OCI-M2 (cell line): ENCODE results near the gene PPP1R2.
"Not testable (repeated sequence)": the region's sequence is repeated elsewhere in the genome, so short reads cannot be mapped to it uniquely, and the experiment has no call there.

Experiments
- DNase-seq: peaks from one replicate; lab custom pipeline; 2025; ENCODE audit not compliant: unreplicated experiment; lab: John Stamatoyannopoulos, UW

The PPP1R2 gene

DNA sequence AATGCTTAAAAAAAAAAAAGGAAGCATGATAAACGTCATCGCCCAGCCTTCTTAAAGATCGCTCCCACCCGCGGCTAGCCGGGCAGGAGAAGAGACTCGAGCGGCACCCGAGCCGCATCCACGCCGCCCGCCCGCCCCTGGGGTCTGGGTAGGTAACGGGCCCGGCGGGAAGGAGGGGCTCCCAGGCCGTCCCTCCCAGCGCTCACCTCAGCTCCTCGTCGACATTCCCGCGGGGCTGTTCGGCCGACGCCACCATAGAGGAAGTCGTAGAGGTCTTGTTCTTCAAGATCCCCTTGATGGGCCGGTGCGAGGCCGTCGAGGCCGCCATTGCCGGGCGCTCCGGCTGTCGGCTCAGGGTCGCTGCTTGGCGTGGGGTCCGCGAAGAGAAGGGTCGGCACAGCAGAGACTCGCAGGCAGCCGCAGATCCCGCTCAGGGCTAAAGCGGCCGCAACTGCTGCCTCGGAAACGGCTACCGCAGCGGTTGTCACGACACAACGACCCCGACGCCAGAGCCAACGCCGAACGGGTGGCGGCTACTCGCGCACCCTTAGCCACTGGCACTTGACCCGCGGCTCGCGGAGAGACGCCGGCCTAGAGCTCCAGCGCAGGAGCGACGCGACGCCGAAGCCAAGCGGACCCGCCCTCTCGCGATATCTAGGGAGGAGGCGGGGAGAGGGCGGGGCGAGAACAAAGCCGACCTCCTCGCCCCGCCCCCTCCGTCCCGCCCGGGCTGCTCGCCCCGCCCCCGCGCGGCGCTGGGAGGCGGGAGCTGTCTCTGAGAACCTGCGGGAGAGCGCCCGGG, at the start of gene PPP1R2:
TSS of gene PPP1R2 (minus strand) at position 628 of the 802 bp plus-strand sequence. CDS start at position 328, 300 bp downstream.
- no peak for DNase-seq

DNA sequence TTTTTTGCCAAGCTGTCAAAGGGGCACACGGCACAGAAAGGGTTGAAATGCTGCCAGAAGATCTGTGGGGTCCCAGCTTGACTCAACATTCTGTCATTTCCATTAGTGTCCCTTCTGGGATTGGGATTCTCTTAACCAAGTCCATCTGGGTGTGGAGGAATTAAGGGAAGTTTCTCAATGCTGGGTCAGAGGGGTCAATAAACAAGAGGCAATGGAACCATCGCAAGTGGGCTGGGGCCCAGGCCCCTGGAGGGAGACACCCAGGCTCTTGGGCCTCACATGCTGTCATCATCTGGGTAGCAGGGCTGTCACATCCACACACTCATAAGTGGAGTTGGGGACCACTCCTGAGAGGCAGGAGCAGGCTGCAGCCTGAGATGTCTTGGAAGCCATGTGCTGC, 48.7 kb upstream of the PPP1R2 start:
- DNase-seq: no peak

GRCh38 chr3:195591220-195591619, 48.1 kb upstream of the PPP1R2 start:
- no peak for DNase-seq

DNA sequence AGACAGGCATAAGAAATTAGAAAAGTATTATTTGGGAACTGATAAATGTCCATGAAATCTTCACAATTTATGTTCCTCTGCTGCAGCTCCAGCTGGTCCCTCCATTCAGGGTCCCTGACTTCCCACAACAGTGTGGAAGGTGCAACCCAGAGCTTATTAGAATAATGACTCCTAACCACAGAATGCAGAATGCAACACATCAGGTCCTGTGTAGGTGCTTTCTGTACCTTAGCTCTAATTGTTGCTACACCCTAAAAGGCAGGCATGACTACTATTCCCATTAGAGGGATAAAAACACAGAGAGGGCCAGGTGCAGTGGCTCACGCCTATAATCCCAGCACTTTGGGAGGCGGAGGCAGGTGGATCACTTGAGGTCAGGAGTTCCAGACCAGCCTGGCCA, 47.3 kb upstream of the PPP1R2 start:
- DNase-seq: not testable (repeated sequence)

DNA sequence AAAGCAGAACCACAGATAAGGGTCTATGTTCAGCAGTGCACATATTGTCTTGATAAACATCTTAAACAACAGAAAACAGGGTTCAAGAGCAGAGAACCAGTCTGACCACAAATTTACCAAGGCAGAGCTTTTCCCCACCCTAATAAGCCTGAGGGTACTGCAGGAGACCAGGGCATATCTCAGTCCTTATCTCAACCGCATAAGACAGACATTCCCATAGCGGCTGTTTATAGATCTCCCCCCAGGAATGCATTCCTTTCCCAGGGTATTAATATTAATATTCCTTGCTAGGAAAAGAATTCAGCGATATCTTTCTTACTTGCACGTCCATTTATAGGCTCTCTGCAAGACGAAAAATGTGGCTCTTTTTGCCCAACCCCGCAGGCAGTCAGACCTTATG, 46.7 kb upstream of the PPP1R2 start:
- DNase-seq: not testable (repeated sequence)

DNA sequence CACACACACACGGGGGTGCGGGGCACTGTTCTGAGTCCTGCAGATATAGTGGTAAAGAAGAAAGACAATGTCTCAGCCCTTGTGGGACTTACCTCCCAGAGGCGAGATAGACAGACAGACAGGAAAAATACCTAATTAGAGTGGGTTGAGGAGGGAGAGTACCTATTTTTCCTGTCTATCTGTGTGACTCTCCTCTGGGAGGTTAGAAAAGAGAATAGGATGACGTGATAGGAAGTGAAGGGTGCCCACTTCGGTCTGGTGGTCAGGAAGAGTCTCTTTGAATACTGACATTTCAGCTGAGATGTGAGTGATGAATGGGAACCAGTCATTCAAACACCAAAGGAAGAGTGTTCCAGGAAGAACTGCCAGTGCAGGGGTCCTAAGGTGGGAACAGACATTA, 44.7 kb upstream of the PPP1R2 start:
- DNase-seq: no peak

DNA sequence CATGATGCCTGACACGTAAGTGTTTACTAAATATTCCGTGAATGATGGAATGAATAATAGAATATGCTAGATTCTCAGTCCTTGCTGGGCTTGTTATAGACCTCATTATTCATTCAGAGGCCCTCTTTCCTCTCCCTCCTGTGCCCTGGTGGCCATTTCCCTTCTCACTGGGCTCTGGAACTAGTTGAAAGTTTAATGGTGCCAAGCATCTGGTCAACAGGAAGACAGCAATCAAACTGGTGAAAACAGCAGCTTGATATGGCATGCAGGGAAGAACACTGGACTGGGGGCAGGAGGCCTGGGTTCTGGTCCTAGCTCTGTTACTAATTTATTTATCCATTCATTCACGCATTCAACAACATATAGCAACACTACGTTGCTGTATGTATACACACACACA, 44.3 kb upstream of the PPP1R2 start:
- no peak for DNase-seq

DNA sequence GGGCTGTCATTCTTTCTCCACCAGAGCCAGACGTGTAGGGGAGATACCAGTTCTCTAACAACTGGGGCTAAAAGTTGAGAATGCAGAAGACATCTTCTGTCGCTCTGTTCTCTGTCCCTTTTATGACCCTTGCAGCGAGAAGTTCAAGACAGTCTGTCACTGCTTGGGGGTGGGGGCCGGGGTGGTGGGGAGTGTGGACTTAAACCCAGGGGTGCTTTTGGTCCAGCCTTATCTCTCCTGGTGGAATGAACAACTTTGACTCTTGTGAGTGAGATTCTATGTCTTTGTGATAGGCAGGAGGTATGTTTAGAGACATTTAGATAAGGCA, 41.4 kb upstream of the PPP1R2 start:
- DNase-seq: no peak

- no peak for DNase-seq
Measured at GRCh38 chr3:195583831-195584542, 40.9 kb upstream of the PPP1R2 start, which contains the start of gene APOD. Gene APOD (minus strand): TSS chr3:195583940. CDS start chr3:195579461, 4,479 bp downstream.

GRCh38 chr3:195582947-195583346, 39.8 kb upstream of the PPP1R2 start:
- no peak for DNase-seq

- no peak for DNase-seq
Measured at GRCh38 chr3:195580744-195581443, 37.8 kb upstream of the PPP1R2 start.

DNA sequence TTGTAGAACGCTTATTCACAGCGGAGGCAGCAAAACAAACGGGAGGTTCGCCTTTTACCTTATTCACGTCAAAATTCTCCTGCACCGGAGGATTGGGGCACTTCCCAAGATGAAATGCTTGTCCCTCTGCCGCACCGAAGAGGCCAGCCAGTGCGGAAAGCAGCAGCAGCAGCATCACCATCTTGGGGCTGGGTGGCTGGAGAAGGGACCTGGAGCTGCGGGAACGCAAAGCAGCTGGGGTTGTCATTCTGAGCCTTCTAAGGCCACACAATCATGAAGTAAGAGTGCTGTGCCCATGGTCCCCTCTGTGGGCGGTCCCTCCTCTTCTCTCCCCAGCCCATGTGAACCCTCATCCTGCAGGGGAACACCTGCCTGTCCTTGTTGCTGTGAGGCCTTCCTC, 36.2 kb upstream of the PPP1R2 start:
- no peak for DNase-seq

GRCh38 chr3:195578565-195578964, 35.4 kb upstream of the PPP1R2 start:
- no peak for DNase-seq

- DNase-seq: no peak
Measured at GRCh38 chr3:195577645-195578177, 34.6 kb upstream of the PPP1R2 start.

GRCh38 chr3:195574497-195575304, 31.6 kb upstream of the PPP1R2 start:
- no peak for DNase-seq

- DNase-seq: no peak
Measured at GRCh38 chr3:195573611-195574496, 30.7 kb upstream of the PPP1R2 start.

GRCh38 chr3:195571361-195571760, 28.2 kb upstream of the PPP1R2 start:
- no peak for DNase-seq

DNA sequence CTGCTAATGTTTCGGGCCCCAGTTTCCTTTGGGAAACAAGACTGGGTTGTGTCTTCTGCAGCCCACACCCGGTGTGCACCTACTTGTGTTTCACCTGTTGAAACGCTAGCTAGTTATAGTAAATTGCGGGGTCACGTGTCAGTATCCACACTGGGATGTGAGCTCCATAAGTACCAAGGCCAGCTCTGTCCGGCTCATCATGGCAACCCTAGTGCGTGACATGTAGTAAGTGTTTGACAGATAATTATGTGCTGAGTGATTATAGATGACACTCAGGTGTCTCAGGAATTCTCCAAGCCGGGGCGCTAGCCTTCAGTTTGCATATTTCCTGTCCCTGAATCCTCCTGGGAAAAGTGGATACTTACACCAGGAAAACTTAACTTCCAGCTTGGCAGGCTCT, 27.8 kb upstream of the PPP1R2 start:
- DNase-seq: no peak

DNA sequence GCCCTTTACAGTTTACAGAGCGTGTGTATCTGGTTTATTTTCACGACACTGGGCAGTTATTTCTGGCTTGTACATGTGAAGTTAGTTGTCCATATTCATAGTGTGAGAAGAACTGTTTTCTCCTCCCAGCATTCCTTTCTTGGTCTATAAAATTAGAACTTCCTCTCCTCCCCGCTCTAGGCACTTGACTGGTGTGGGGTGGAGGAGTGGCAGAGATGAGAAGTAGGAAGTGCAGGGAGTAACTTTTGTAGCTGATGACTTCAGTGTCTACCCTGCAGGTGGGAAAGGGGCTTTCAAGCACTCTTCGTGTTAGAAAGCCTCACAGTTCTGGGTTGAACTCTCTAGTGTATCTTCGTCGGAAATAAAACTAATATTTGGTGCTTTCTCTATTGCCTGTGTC, 27.2 kb upstream of the PPP1R2 start:
- DNase-seq: no peak

- DNase-seq: no peak
Measured at GRCh38 chr3:195568630-195569029, 25.5 kb upstream of the PPP1R2 start.
